GM19025 (cell line): Measurements from ENCODE around the gene TCERG1L.
"Not testable (repeated sequence)": the region's sequence is repeated elsewhere in the genome, so short reads cannot be mapped to it uniquely, and the experiment has no call there.

Experiments used
- ATAC-seq: cut with Tn5 transposase; IDR thresholded peaks from one replicate; pipeline ENCODE4 v1.9.1; 2021; ENCODE audit warnings: mild to moderate bottlenecking, low read depth, moderate library complexity; ENCODE audit not compliant: unreplicated experiment

Gene TCERG1L

GRCh38 chr10:131251146-131251541, 60.4 kb downstream of the TCERG1L start:
- no peak for ATAC-seq

- no peak for ATAC-seq
Observed at GRCh38 chr10:131250454-131251145, 60.9 kb downstream of the TCERG1L start.

- ATAC-seq, result no peak
Observed at GRCh38 chr10:131249955-131250344, 61.6 kb downstream of the TCERG1L start.

DNA sequence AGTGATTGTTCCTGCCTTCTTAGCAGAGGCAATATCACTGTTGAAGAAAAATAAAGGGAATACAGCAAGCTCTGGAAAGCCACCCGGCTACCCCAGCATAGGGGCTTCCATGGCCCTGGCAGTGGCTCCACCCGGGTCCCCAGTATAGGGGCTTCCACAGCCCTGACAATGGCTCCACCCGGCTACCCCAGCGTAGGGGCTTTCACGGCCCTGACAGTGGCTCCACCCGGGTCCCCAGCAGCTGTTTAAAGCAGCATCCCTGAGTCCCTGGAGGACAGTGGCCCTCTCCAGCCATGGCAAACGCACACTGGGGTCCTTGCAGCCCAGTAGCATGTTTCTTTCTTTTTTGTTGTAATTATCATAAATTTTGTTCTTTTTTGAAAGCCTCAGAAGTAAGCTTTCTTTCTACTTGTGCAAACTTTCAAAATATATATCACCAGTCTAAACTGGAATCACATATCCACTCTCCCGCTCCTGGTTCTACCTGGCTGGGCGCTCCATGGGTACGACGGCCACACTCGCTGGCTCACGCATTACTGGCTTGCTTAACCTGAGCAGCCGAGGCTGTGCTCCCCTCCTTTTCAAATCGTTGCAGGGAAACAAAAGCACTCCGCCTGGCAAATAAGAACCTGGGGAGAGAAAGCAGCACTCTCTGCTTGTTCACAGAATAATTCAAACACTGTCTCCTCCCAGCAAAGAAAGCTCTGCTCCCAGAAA, 62.1 kb downstream of the TCERG1L start:
- no peak for ATAC-seq

DNA sequence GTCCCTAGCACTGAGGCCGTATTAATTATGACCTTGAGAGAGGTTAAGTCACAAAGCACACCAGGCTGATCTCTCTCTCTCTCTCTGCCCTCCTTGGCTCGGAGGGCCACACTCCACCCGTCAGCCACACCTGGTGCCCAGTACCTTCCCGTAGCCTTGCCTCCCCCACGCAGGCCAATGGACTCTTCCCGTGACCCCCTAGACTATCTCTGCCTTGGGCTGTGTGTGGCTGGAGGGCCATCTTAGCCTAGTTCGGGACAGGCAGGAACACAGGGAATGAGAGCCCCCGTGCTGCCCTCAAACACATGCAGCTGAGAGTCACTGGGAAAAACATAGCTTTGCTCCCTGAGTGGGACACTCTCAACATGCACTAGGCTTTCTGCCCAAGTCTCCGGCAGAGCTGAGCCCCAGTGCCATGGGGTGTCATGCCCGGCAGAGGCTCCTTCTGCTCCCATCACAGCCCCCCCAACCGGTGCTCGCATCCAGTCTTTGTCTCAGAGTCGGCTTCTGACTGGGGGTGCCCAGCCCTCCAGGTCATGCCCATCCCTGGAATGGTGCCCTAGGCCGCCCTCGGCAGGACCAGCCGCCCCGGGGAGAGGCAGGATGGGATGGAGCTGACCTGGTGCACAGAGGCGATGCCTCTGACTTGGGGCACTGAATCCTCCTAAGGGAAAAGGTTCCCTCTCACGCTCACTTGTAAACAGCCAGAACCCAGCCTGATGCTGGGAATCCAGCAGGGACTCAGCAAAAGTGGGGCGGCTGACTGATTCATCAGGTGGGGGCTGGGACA, 63.0 kb downstream of the TCERG1L start:
- no peak for ATAC-seq

DNA sequence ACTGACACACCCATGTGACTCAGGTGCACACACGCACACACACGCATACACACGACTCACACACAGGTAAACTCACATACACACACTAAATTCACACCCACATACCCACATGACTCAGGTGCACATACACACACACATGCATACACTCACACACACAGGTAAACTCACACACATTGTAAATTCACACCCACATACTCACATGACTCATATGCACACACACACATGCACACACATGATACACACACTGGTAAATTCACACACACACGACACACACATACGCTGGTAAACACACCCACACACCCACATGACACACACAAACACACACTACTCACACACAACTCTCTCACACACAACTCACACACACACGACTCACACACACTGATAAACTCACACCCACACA, 63.6 kb downstream of the TCERG1L start:
- no peak for ATAC-seq

GRCh38 chr10:131246775-131247174, 64.7 kb downstream of the TCERG1L start:
- ATAC-seq, result no peak

GRCh38 chr10:131246089-131246488, 65.4 kb downstream of the TCERG1L start:
- ATAC-seq, result no peak

- ATAC-seq, result no peak
Observed at GRCh38 chr10:131245475-131246059, 66.0 kb downstream of the TCERG1L start.

DNA sequence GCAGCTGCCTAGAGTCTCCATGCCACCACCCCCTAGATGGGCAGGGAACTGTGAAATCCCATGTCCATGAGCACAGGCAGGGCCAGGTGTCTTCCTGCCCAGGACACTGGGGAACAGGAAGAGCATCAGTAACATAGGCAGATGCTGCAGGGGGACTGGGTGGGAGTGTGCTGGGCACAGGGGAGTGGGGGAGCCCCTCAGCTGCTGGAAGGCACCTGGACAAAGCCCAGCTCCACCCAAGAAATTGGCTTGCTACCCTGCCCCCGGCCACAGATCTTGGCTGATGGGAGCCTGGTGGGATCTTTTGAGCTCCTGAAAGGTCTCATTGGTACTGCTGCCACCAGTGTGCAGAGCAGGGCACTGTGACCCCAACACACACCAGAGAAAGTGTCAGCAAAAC, 66.7 kb downstream of the TCERG1L start:
- ATAC-seq, result no peak

GRCh38 chr10:131243076-131243475, 68.4 kb downstream of the TCERG1L start:
- ATAC-seq, result no peak

- no peak for ATAC-seq
Observed at GRCh38 chr10:131242007-131242406, 69.5 kb downstream of the TCERG1L start.

GRCh38 chr10:131240691-131241090, 70.8 kb downstream of the TCERG1L start:
- ATAC-seq, result no peak

- ATAC-seq, result no peak
Observed at GRCh38 chr10:131239926-131240325, 71.6 kb downstream of the TCERG1L start.

DNA sequence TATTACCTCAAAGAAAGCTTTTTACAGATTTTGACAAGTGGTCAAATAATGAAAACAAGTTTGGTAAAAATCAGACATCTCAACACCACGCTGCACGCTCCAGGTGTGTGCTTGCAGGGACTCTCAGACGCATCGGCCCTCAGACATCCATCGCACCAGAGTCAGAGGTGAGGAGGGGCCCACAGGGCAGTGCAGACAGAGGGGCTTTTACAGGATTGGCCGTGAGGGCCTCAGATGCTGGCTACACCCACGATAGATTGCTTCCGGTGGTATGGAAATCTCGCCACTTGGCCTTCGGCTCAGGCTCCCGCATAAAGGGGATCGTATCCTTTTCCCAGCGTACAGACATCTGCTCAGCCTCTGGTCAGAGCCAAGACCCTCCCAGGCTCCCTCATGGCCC, 72.1 kb downstream of the TCERG1L start:
- no peak for ATAC-seq

DNA sequence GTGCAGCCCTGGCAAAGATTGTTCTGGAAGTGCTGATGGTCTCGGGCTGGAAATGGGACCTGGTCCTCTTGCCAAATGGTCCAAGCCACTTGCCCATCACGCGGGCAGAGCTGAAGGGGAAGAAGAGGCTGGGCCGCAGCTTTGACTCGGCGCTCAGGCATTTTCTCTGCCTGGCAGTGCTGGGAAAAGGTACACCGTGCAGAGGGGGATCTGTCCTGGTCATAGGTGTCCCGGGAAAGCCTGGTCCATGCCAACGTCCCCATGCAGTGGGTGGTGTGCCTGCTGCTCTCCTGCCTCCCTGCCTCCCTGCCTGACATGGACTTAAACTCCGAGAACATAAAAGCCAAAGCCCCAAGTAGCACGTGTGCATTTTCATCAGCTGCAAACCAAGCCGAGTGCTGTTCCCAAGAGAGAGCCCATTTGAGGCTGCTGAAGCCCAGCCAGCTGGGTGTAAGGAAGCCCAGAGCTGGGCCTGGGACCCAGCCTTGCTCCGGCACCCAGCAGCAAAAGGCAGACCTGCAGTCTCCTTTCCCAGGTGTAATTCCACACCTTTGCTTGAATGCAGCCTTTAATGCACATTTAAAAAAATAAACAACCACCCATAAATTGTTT, 72.7 kb downstream of the TCERG1L start:
- no peak for ATAC-seq

DNA sequence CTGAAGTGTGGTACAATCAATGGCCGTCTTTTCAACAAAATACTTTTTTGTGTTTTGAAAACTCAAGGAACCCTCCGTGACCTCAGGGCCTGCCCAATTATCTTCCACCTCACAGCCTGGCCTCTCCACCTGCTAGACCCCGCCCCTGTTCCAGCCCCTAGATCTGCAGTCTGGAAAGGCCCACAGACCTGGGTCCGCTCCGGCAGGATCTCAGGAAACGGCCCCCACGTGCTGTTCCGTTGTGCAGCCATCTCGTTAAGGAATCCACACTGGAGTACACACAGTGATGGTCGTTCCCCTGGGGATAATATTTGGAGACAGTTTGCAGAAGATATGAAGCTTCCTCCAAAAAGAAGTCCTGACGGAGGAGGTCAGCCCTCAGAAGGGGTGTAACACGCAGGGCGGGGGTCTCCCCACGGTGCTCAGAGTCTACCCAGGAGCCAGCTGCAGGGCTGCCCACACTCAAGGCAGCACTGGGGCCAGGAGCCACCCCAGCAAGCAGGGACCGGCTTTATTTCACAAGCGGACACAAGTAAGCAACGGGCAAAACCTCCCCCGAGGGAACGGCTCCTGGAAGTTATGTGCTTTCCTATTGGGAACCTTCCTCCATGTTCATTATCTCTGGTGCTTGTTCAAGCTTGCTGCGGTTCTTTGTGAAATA, 73.4 kb downstream of the TCERG1L start:
- ATAC-seq, result no peak

GRCh38 chr10:131234606-131235005, 76.9 kb downstream of the TCERG1L start:
- not testable (repeated sequence) for ATAC-seq

GRCh38 chr10:131233611-131234258, 77.8 kb downstream of the TCERG1L start:
- ATAC-seq, result no peak
